ENCODE data around the gene DCAKD.

- TF ChIP-seq CTCF (IDR thresholded peaks at IDR 0.05) (no peak), EP300 (IDR thresholded peaks at IDR 0.05) (peak in 1 of 2 donors; percentile 36), POLR2A (IDR thresholded peaks at IDR 0.05) (no peak)
Observed at GRCh38 chr17:45073414-45074070, 22.1 kb upstream of the DCAKD start.
